ENCODE data around the gene FHAD1. TPM values are rescaled to one million over a fixed set of nuclear protein-coding genes. Genes with fewer than 3 reads are reported as not detected.

Gene FHAD1
- total and polyA plus RNA-seq, 9 of the 15 experiments (the other 6 are each of a cell fraction or from before 2014, with no cell fraction given): 0.32 to 2.1 (median 1.5) TPM; not detected in 1

DNA sequence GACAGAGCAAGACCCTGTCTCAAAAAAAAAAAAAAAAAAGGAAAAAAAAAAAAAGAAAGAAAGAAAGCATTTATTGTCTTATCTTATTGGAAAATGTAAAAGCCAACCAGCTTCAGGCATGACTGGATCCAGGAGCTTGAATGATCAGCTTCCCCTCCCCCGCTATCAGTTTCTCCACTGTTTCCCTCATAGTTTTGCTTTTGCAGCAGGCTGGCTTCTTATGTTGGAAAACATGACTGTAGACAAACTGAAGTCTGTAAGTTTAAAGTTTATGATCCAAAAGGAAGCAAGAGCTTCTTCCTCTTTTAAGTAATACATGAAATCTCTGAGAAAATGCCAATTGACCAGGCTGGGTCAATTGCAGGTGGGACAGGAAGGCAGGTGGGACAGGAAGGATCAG, 52.2 kb downstream of the FHAD1 start (continued):
- TF ChIP-seq, protein P1, sequence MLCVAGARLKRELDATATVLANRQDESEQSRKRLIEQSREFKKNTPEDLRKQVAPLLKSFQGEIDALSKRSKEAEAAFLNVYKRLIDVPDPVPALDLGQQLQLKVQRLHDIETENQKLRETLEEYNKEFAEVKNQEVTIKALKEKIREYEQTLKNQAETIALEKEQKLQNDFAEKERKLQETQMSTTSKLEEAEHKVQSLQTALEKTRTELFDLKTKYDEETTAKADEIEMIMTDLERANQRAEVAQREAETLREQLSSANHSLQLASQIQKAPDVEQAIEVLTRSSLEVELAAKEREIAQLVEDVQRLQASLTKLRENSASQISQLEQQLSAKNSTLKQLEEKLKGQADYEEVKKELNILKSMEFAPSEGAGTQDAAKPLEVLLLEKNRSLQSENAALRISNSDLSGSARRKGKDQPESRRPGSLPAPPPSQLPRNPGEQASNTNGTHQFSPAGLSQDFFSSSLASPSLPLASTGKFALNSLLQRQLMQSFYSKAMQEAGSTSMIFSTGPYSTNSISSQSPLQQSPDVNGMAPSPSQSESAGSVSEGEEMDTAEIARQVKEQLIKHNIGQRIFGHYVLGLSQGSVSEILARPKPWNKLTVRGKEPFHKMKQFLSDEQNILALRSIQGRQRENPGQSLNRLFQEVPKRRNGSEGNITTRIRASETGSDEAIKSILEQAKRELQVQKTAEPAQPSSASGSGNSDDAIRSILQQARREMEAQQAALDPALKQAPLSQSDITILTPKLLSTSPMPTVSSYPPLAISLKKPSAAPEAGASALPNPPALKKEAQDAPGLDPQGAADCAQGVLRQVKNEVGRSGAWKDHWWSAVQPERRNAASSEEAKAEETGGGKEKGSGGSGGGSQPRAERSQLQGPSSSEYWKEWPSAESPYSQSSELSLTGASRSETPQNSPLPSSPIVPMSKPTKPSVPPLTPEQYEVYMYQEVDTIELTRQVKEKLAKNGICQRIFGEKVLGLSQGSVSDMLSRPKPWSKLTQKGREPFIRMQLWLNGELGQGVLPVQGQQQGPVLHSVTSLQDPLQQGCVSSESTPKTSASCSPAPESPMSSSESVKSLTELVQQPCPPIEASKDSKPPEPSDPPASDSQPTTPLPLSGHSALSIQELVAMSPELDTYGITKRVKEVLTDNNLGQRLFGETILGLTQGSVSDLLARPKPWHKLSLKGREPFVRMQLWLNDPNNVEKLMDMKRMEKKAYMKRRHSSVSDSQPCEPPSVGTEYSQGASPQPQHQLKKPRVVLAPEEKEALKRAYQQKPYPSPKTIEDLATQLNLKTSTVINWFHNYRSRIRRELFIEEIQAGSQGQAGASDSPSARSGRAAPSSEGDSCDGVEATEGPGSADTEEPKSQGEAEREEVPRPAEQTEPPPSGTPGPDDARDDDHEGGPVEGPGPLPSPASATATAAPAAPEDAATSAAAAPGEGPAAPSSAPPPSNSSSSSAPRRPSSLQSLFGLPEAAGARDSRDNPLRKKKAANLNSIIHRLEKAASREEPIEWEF (CRISPR knock-in tag; IDR thresholded peaks at IDR 0.05): no peak
- TF ChIP-seq PHB (CRISPR knock-in tag; IDR thresholded peaks at IDR 0.05): no peak
- no peak for TF ChIP-seq SMARCA5 (IDR thresholded peaks at IDR 0.05)
- no peak for TF ChIP-seq FOXA3 (CRISPR knock-in tag; conservative IDR thresholded peaks at IDR 0.05 in 1 of 2, IDR thresholded peaks at IDR 0.05 in 1 of 2)
- TF ChIP-seq IFI16 (CRISPR knock-in tag; IDR thresholded peaks at IDR 0.05): no peak
- TF ChIP-seq STAT5A (IDR thresholded peaks at IDR 0.05; ENCODE audit: borderline replicate concordance, low read length): no peak
- no peak for TF ChIP-seq NCOA2 (IDR thresholded peaks at IDR 0.05; ENCODE audit: partially characterized antibody in 2 of 2)
- no peak for TF ChIP-seq SNRNP70 (optimal IDR thresholded peaks at IDR 0.05; ENCODE audit: low read depth, low read length)
- TF ChIP-seq TRIM28 (IDR thresholded peaks at IDR 0.05): no peak
- TF ChIP-seq MCM5 (IDR thresholded peaks at IDR 0.05; ENCODE audit: low read depth): no peak
- no peak for TF ChIP-seq ZC3H11A (IDR thresholded peaks at IDR 0.05; ENCODE audit: low read depth, low read length)

All from K562 (cell line).